IMR-90 (cell line): ENCODE results near the gene SLC8A3. TPM values are rescaled to one million over a fixed set of nuclear protein-coding genes. Genes with fewer than 3 reads are reported as not detected.

Experiments used
- ATAC-seq: fragments of 200-7000 bp; cut with Tn5 transposase; 2 replicates; pipeline ENCODE4 v1.9.1; 2020; ENCODE audit warnings: low read depth, mild to moderate bottlenecking, moderate library complexity
- BruUV-seq: library from RNA; stranded (reverse); fragments of 400-500 nt; replicated peaks from 2 replicates; lab custom pipeline; 2021; lab: Mats Ljungman, UMichigan
- CTCF ChIA-PET: fragments of 300-600 bp; formaldehyde crosslinking; extraction: SDS; loops from one replicate; lab custom pipeline; 2021; ENCODE audit warnings: antibody characterized with exemption; lab: Yijun Ruan, JAX
- POLR2A ChIA-PET: fragments of 300-600 bp; sonication (Branson Sonifier 250); formaldehyde crosslinking; loops from one replicate; lab custom pipeline; 2022; ENCODE audit warnings: antibody characterized with exemption; ENCODE audit not compliant: unreplicated experiment; lab: Charles Lee
- DNase-seq: peaks from one replicate; pipeline ENCODE4 v3.0.0; 2013
- H2AFZ ChIP-seq: replicated peaks from 2 replicates; pipeline ENCODE3; 2013; ENCODE audit warnings: low read length, mild to moderate bottlenecking; ENCODE audit not compliant: poor library complexity
- H2AK5ac ChIP-seq: 2 replicates; pipeline ENCODE4 v1.6.1; 2013; ENCODE audit warnings: low read depth, low read length, inconsistent platforms
- H2AK9ac ChIP-seq: replicated peaks from 2 replicates; pipeline ENCODE3; 2013; ENCODE audit warnings: mild to moderate bottlenecking, low read depth, low read length, moderate library complexity; ENCODE audit not compliant: poor library complexity
- H2BK120ac ChIP-seq: 2 replicates; pipeline ENCODE4 v1.6.1; 2013; ENCODE audit warnings: low read depth, low read length, inconsistent platforms
- H2BK15ac ChIP-seq: 3 replicates; pipeline ENCODE4 v1.6.1; 2013; ENCODE audit warnings: low read depth, low read length, inconsistent platforms
- H2BK20ac ChIP-seq: 2 replicates; pipeline ENCODE4 v1.6.1; 2013; ENCODE audit warnings: low read depth, mild to moderate bottlenecking, inconsistent platforms, low read length, moderate library complexity
- H2BK5ac ChIP-seq: 2 replicates; pipeline ENCODE4 v1.6.1; 2013; ENCODE audit warnings: mild to moderate bottlenecking, low read depth, low read length, inconsistent platforms; ENCODE audit not compliant: poor library complexity, severe bottlenecking
- H3K14ac ChIP-seq: replicated peaks from 2 replicates; pipeline ENCODE4 v1.6.1; 2013; ENCODE audit warnings: low read depth, low read length, inconsistent platforms
- H3K18ac ChIP-seq: 2 replicates; pipeline ENCODE4 v1.6.1; 2013; ENCODE audit warnings: low read depth, low read length, control low read depth
- H3K23ac ChIP-seq: 2 replicates; pipeline ENCODE4 v1.6.1; 2013; ENCODE audit warnings: low read depth, low read length, inconsistent platforms
- H3K27ac ChIP-seq: 2 replicates; pipeline ENCODE4 v1.5.1; 2013; ENCODE audit warnings: mild to moderate bottlenecking, control low read depth, low read length; ENCODE audit not compliant: insufficient read depth
- H3K27me3 ChIP-seq: 2 replicates; pipeline ENCODE4 v1.6.1; 2013; ENCODE audit warnings: low read length; ENCODE audit not compliant: control insufficient read depth, insufficient read depth
- H3K36me3 ChIP-seq: 2 replicates; pipeline ENCODE4 v1.6.1; 2013; ENCODE audit warnings: low read length, mixed read lengths; ENCODE audit not compliant: control insufficient read depth, insufficient read depth
- H3K4ac ChIP-seq: 2 replicates; pipeline ENCODE4 v1.6.1; 2013; ENCODE audit warnings: low read depth, low read length, inconsistent platforms
- H3K4me1 ChIP-seq: 2 replicates; pipeline ENCODE4 v1.6.1; 2013; ENCODE audit warnings: low read length, mixed read lengths; ENCODE audit not compliant: control insufficient read depth, insufficient read depth
- H3K4me2 ChIP-seq: 2 replicates; pipeline ENCODE4 v1.6.1; 2013; ENCODE audit warnings: low read depth, mild to moderate bottlenecking, control low read depth, low read length, moderate library complexity
- H3K4me3 ChIP-seq: 2 replicates; pipeline ENCODE4 v1.5.1; 2013; ENCODE audit warnings: low read depth, mild to moderate bottlenecking, control low read depth, low read length, moderate library complexity; ENCODE audit not compliant: insufficient read depth
- H3K56ac ChIP-seq: 2 replicates; pipeline ENCODE4 v1.6.1; 2013; ENCODE audit warnings: low read length, inconsistent platforms; ENCODE audit not compliant: insufficient read depth; ENCODE audit errors: extremely low read depth
- H3K79me1 ChIP-seq, 2 experiments: 2 replicates each; pipeline ENCODE4 v1.6.1; 2013; ENCODE audit warnings: low read length in 2 of 2, inconsistent platforms in 1 of 2, low read depth in 1 of 2
- H3K9ac ChIP-seq: 2 replicates; pipeline ENCODE4 v1.6.1; 2013; ENCODE audit warnings: low read depth, low read length, control low read depth
- H3K9me1 ChIP-seq: 2 replicates; pipeline ENCODE4 v1.6.1; 2013; ENCODE audit warnings: low read length, inconsistent platforms; ENCODE audit not compliant: insufficient read depth
- H3K9me3 ChIP-seq: 2 replicates; pipeline ENCODE4 v1.6.1; 2013; ENCODE audit warnings: low read length; ENCODE audit not compliant: control insufficient read depth, insufficient read depth
- H4K20me1 ChIP-seq: 2 replicates; pipeline ENCODE4 v1.6.1; 2013; ENCODE audit warnings: low read length, inconsistent platforms; ENCODE audit not compliant: insufficient read depth
- H4K5ac ChIP-seq: 2 replicates; pipeline ENCODE4 v1.6.1; 2013; ENCODE audit warnings: mild to moderate bottlenecking, low read depth, low read length, control low read depth
- H4K8ac ChIP-seq, 2 experiments: 2 replicates each; pipeline ENCODE4 v1.6.1; 2013; ENCODE audit warnings: low read depth in 2 of 2, low read length in 2 of 2, control low read depth in 1 of 2, inconsistent platforms in 1 of 2
- H4K91ac ChIP-seq: 2 replicates; pipeline ENCODE4 v1.6.1; 2013; ENCODE audit warnings: low read depth, low read length, inconsistent platforms; ENCODE audit not compliant: insufficient read depth
- BHLHE40 ChIP-seq: fragments of 150-350 bp; IDR thresholded peaks from 2 replicates; pipeline ENCODE4 v1.6.1; 2016; ENCODE audit warnings: mild to moderate bottlenecking, low read depth, low read length
- CEBPB ChIP-seq: IDR thresholded peaks from 2 replicates; pipeline ENCODE4 v1.6.1; 2012; ENCODE audit warnings: low read depth, low read length, improper control_type of control experiment
- CHD1 ChIP-seq: IDR thresholded peaks from 2 replicates; pipeline ENCODE4 v1.6.1; 2012; ENCODE audit warnings: low read depth, low read length, improper control_type of control experiment
- FOS ChIP-seq: fragments of 150-350 bp; IDR thresholded peaks from 2 replicates; pipeline ENCODE4 v1.6.1; 2016; ENCODE audit warnings: low read depth, low read length
- MAFK ChIP-seq: IDR thresholded peaks from 2 replicates; pipeline ENCODE4 v1.6.1; 2012; ENCODE audit warnings: low read depth, low read length, improper control_type of control experiment
- MAZ ChIP-seq: IDR thresholded peaks from 2 replicates; pipeline ENCODE4 v1.6.1; 2012; ENCODE audit warnings: low read depth, mild to moderate bottlenecking, low read length, improper control_type of control experiment, moderate library complexity, borderline replicate concordance
- MXI1 ChIP-seq: IDR thresholded peaks from 2 replicates; pipeline ENCODE4 v1.6.1; 2012; ENCODE audit warnings: low read depth, mild to moderate bottlenecking, low read length, moderate library complexity, borderline replicate concordance
- NFE2L2 ChIP-seq: fragments of 150-350 bp; IDR thresholded peaks from 2 replicates; pipeline ENCODE4 v1.6.1; 2016; ENCODE audit warnings: low read depth, mild to moderate bottlenecking, low read length
- POLR2A ChIP-seq: IDR thresholded peaks from 2 replicates; pipeline ENCODE4 v1.6.1; 2012; ENCODE audit warnings: mild to moderate bottlenecking, low read depth, low read length
- RAD21 ChIP-seq: IDR thresholded peaks from 2 replicates; pipeline ENCODE4 v1.6.1; 2012; ENCODE audit warnings: low read length, improper control_type of control experiment
- RCOR1 ChIP-seq: IDR thresholded peaks from 2 replicates; pipeline ENCODE4 v1.6.1; 2012; ENCODE audit warnings: mild to moderate bottlenecking, low read length, improper control_type of control experiment; ENCODE audit not compliant: insufficient replicate concordance
- RFX5 ChIP-seq: IDR thresholded peaks from 2 replicates; pipeline ENCODE4 v1.8.0; 2012; ENCODE audit warnings: low read depth, mild to moderate bottlenecking, low read length, moderate library complexity
- SMC3 ChIP-seq: fragments of 150-350 bp; IDR thresholded peaks from 2 replicates; pipeline ENCODE4 v1.6.1; 2016; ENCODE audit warnings: low read depth, mild to moderate bottlenecking, antibody characterized with exemption, low read length, moderate library complexity
- USF2 ChIP-seq: fragments of 150-350 bp; IDR thresholded peaks from 2 replicates; pipeline ENCODE4 v1.6.1; 2017; ENCODE audit warnings: mild to moderate bottlenecking, antibody characterized with exemption, low read length, low read depth
- dilution Hi-C: fragments of 300-500 bp; cut with HindIII; formaldehyde crosslinking; loops from one replicate; pipeline ENCODE4 v1.14.3; 2018; ENCODE audit warnings: low sequenced_read_pairs; ENCODE audit not compliant: unreplicated experiment
- in situ Hi-C: fragments of 300-500 bp; cut with MboI; formaldehyde crosslinking; loops from 3 replicates; pipeline ENCODE4 v1.14.3; 2019; ENCODE audit warnings: low sequenced_read_pairs, inconsistent platforms, mixed read lengths
- intact Hi-C: fragments of 100-400 bp; cut with micrococcal nuclease; formaldehyde crosslinking; loops from 2 replicates; pipeline ENCODE4 v1.10.0; 2022
- polyA plus RNA-seq, 3 experiments: library from polyadenylated mRNA; depleted of rRNA; stranded (reverse); fragments of >200 nt; gene quantifications; 2 replicates each; pipeline ENCODE4 v1.2.3, GENCODE V29; 2012; ENCODE audit warnings: low replicate concordance in 1 of 3
- total RNA-seq: library from RNA; depleted of rRNA; stranded (reverse); fragments of >200 nt; gene quantifications from 2 replicates; pipeline ENCODE4 v1.2.3, GENCODE V29; 2012
- TF ChIP-seq, protein P1 (sequence below): fragments of 150-350 bp; IDR thresholded peaks from 2 replicates; pipeline ENCODE4 v1.6.1; 2016; ENCODE audit warnings: low read depth, mild to moderate bottlenecking, low read length, moderate library complexity, borderline replicate concordance

The SLC8A3 gene
- total and polyA plus RNA-seq, 2 of the 4 experiments (the other 2 are of a cell fraction): under 0.01 TPM; not detected in 1

DNA sequence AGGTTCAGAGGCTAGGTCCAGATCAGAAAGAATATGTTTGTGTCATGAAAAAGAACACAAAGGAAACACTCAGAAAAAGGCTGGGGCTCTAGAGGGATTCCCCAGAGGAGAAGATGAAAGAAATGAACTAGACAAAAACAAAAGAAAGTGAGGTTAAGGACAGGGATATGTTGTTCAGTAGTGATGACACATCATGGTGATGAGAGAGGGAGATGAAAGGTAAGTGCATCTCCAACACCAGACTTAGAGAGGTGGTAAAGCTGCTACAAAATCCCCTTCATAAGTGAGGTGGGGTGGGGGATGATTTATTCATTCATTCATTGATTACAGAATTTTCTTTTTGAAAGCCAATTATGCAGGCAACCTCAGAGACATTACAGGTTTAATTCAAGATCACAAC is 19.6 kb upstream of the SLC8A3 start:
- no peak overlapping the region for H2BK20ac ChIP-seq
- intact Hi-C loops: no loop called here
- H2AK5ac ChIP-seq: no peak overlapping the region
- H3K14ac ChIP-seq: no peak overlapping the region
- H2AK9ac ChIP-seq: no peak overlapping the region
- ChIA-PET POLR2A (no interaction called here), CTCF (no interaction called here)
- H3K27ac ChIP-seq: no peak overlapping the region
- H2AFZ ChIP-seq: no peak overlapping the region
- TF ChIP-seq CEBPB (no peak), NFE2L2 (no peak), FOS (no peak), MXI1 (no peak), SMC3 (no peak), MAFK (no peak), USF2 (no peak), RAD21 (no peak), POLR2A (no peak), BHLHE40 (no peak), RFX5 (no peak), CHD1 (no peak), RCOR1 (no peak), MAZ (no peak)
- TF ChIP-seq, protein P1, sequence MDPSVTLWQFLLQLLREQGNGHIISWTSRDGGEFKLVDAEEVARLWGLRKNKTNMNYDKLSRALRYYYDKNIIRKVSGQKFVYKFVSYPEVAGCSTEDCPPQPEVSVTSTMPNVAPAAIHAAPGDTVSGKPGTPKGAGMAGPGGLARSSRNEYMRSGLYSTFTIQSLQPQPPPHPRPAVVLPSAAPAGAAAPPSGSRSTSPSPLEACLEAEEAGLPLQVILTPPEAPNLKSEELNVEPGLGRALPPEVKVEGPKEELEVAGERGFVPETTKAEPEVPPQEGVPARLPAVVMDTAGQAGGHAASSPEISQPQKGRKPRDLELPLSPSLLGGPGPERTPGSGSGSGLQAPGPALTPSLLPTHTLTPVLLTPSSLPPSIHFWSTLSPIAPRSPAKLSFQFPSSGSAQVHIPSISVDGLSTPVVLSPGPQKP: no peak
- no peak overlapping the region for H3K23ac ChIP-seq
- ATAC-seq (no peak), DNase-seq (no peak)
- no peak overlapping the region for H3K4ac ChIP-seq
- no peaks in the 10 kb centered on the region for H3K9me3 ChIP-seq
- no peaks in the 10 kb centered on the region for H3K4me1 ChIP-seq
- H3K4me3 ChIP-seq: no peak overlapping the region
- H3K9me1 ChIP-seq: no peaks in the 10 kb centered on the region
- H3K56ac ChIP-seq: no peak overlapping the region
- no peak overlapping the region for H2BK120ac ChIP-seq
- H2BK15ac ChIP-seq: no peak overlapping the region
- no peak overlapping the region for H3K18ac ChIP-seq
- no peak overlapping the region for H2BK5ac ChIP-seq
- H3K9ac ChIP-seq: no peak overlapping the region
- dilution Hi-C loops: no loop called here
- H3K4me2 ChIP-seq: no peak overlapping the region
- H4K91ac ChIP-seq: no peak overlapping the region
- H4K8ac ChIP-seq: no peak overlapping the region
- in situ Hi-C loops: no loop called here
- no peaks in the 10 kb centered on the region for H3K27me3 ChIP-seq
- no peak overlapping the region for H4K5ac ChIP-seq
- no peaks in the 10 kb centered on the region for H4K20me1 ChIP-seq
- BruUV-seq: no TSS peak
- H3K79me1 ChIP-seq: no peaks in the 10 kb centered on the region
- H3K36me3 ChIP-seq: no peaks in the 10 kb centered on the region
